Measurements from ENCODE around the gene CHST12. TPM values are rescaled to one million over a fixed set of nuclear protein-coding genes. Genes with fewer than 3 reads are reported as not detected.
"Not testable (repeated sequence)": the region's sequence is repeated elsewhere in the genome, so short reads cannot be mapped to it uniquely, and the experiment has no call there.

CHST12 gene
- total RNA-seq, 2 experiments from 2014 or later, result 70.8 to 103 TPM

GRCh38 chr7:2469460-2470203 lies 66.2 kb downstream of the CHST12 start:
- DNase-seq; H3K27ac Mint-ChIP-seq; H3K9me3 Mint-ChIP-seq (ENCODE audit: low read depth); H3K4me1 Mint-ChIP-seq; H3K4me3 Mint-ChIP-seq; H3K36me3 Mint-ChIP-seq; ATAC-seq: not testable (repeated sequence)
- peaks cover 24% of the 10 kb centered on the region for H3K27me3 Mint-ChIP-seq
- CTCF ChIA-PET, result interaction anchor here (0.6 to 5.1 kb wide), 27 partner anchors 10 to 241 kb away, joined by 3 to 108 read pairs (median 5); partner anchors contain the start of gene BRAT1

DNA sequence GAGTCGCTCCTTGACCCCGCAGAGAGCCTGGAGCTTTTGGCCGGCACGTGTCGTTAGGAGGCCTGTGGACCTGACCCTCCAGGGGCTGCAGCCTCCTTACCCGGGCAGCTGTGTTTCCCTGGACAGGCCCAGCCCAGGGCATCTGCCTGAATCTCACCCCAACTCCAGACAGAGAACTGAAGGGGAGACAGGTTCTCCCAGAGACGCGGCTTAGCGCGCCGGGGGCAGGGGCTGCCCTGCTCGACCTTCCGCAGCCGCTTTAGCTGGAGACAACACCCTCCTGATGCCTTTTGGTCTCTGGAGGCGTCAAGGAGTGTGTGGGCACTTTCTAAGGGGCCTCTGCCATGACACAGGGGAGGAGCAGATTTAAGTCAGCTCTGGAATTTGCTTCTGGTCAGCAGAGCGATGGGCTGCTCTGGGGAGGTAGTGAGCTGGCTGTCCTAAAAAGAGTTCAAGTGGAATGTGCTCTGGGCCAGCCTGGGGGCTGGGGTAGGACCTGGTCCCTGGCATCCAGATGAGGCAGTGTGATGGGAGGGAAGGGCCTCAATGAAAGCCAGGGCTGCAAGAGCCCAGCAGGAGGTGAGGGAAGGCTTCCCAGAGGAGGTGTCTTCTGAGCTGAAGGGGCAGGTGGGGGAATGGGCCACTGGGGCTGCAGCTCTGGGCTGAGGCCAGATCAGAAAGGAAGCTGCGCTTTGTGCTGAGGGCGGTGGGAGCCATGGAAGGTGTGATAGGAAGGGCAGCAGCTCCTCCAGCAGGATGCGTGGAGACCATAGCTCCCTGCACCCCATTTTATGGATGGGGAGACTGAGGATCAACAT lies 67.0 kb downstream of the CHST12 start:
- no peak overlapping the region for H3K27ac Mint-ChIP-seq
- ATAC-seq, result no peak
- CTCF ChIA-PET, result interaction anchor here (0.6 to 5.1 kb wide), 12 partner anchors 10 to 230 kb away, joined by 3 to 108 read pairs (median 5); no protein-coding TSS in a partner anchor
- no peaks in the 10 kb centered on the region for H3K9me3 Mint-ChIP-seq (ENCODE audit: low read depth)
- peaks cover 5% of the 10 kb centered on the region for H3K4me1 Mint-ChIP-seq
- H3K27me3 Mint-ChIP-seq, result peaks cover 24% of the 10 kb centered on the region
- no peak overlapping the region for H3K4me3 Mint-ChIP-seq
- no peaks in the 10 kb centered on the region for H3K36me3 Mint-ChIP-seq
- DNase-seq, result no peak

DNA sequence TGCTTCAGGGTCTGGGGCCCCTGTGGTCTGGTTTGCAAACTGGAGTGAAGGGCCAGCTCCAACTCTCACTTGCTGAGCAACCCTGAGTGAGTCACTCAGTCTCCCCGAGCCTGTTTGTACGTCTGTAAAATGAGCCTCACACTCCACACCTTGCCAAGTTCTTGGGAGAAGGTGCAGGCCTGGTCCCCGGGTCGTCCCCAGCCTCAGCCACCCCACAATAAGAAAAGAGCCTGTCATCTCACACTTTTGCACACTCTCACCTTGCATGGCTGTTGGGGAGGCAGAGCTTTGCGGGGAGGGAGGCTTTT lies 67.6 kb downstream of the CHST12 start:
- CTCF ChIA-PET, result interaction anchor here (0.6 to 5.1 kb wide), 11 partner anchors 9 to 239 kb away, joined by 3 to 108 read pairs (median 5); no protein-coding TSS in a partner anchor
- Mint-ChIP-seq H3K27me3 (peaks cover 21% of the 10 kb centered on the region), H3K36me3 (no peaks in the 10 kb centered on the region), H3K9me3 (ENCODE audit: low read depth) (no peaks in the 10 kb centered on the region), H3K4me3 (no peak overlapping the region), H3K4me1 (peaks cover 5% of the 10 kb centered on the region), H3K27ac (no peak overlapping the region)
- ATAC-seq, result no peak
- DNase-seq, result no peak

DNA sequence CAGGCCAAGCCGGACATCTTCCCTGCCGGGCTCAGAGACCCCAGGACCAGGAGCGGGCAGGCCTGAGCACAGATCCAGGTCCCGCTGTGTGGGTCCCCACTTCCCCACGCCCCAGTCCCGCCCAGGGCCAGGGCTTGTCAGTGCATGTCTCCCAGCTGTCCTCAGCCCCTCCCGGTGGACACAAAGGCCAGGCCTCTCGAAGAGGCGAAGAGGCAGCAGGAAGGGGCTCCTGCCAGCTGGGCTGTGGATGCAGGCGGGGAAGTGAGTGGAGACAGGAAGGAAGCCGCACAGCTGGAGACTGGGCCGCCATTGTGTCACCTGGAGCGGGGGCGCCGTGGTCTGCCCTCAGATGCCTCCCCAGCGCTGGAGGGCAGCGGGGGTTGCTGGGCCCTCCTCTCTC lies 68.0 kb downstream of the CHST12 start:
- no peak for ATAC-seq
- peaks cover 19% of the 10 kb centered on the region for H3K27me3 Mint-ChIP-seq
- H3K4me3 Mint-ChIP-seq, result no peak overlapping the region
- peaks cover 5% of the 10 kb centered on the region for H3K4me1 Mint-ChIP-seq
- CTCF ChIA-PET, result interaction anchor here (0.6 to 5.1 kb wide), 8 partner anchors 9 to 239 kb away, joined by 3 to 108 read pairs (median 4); no protein-coding TSS in a partner anchor
- H3K9me3 Mint-ChIP-seq (ENCODE audit: low read depth), result no peaks in the 10 kb centered on the region
- DNase-seq, result no peak
- H3K36me3 Mint-ChIP-seq, result no peaks in the 10 kb centered on the region
- no peak overlapping the region for H3K27ac Mint-ChIP-seq

- Mint-ChIP-seq H3K4me3 (no peak overlapping the region), H3K4me1 (peaks cover 12% of the 10 kb centered on the region), H3K27ac (no peak overlapping the region), H3K36me3 (no peaks in the 10 kb centered on the region), H3K9me3 (ENCODE audit: low read depth) (no peaks in the 10 kb centered on the region), H3K27me3 (peaks cover 19% of the 10 kb centered on the region)
- ATAC-seq (no peak), DNase-seq (no peak)
- CTCF ChIA-PET, result interaction anchor here (1.3 to 1.8 kb wide), 2 partner anchors 22 to 237 kb away, joined by 5 to 6 read pairs; no protein-coding TSS in a partner anchor
Measured at GRCh38 chr7:2472739-2473138, 69.3 kb downstream of the CHST12 start.

- no peak for ATAC-seq
Measured at GRCh38 chr7:2473496-2474180, 70.2 kb downstream of the CHST12 start.

GRCh38 chr7:2474224-2474623 lies 70.8 kb downstream of the CHST12 start:
- DNase-seq (no peak), ATAC-seq (no peak)
- H3K27me3 Mint-ChIP-seq, result peaks cover 17% of the 10 kb centered on the region
- H3K4me1 Mint-ChIP-seq, result peaks cover 16% of the 10 kb centered on the region
- CTCF ChIA-PET, result interaction anchor here (1.8 kb wide), 1 partner anchor 23 kb away, joined by 6 read pairs; no protein-coding TSS in a partner anchor
- H3K27ac Mint-ChIP-seq, result no peak overlapping the region
- no peaks in the 10 kb centered on the region for H3K36me3 Mint-ChIP-seq
- H3K9me3 Mint-ChIP-seq (ENCODE audit: low read depth), result no peaks in the 10 kb centered on the region
- no peak overlapping the region for H3K4me3 Mint-ChIP-seq

More at GRCh38 chr7:2473496-2474180, 70.2 kb downstream of the CHST12 start:
- CTCF ChIA-PET, result interaction anchor here (1.3 kb wide), 1 partner anchor 23 kb away, joined by 6 read pairs; no protein-coding TSS in a partner anchor
- DNase-seq, result no peak
- Mint-ChIP-seq H3K27ac (no peak overlapping the region), H3K36me3 (no peaks in the 10 kb centered on the region), H3K9me3 (ENCODE audit: low read depth) (no peaks in the 10 kb centered on the region), H3K4me1 (peaks cover 18% of the 10 kb centered on the region), H3K27me3 (peaks cover 19% of the 10 kb centered on the region), H3K4me3 (no peak overlapping the region)

DNA sequence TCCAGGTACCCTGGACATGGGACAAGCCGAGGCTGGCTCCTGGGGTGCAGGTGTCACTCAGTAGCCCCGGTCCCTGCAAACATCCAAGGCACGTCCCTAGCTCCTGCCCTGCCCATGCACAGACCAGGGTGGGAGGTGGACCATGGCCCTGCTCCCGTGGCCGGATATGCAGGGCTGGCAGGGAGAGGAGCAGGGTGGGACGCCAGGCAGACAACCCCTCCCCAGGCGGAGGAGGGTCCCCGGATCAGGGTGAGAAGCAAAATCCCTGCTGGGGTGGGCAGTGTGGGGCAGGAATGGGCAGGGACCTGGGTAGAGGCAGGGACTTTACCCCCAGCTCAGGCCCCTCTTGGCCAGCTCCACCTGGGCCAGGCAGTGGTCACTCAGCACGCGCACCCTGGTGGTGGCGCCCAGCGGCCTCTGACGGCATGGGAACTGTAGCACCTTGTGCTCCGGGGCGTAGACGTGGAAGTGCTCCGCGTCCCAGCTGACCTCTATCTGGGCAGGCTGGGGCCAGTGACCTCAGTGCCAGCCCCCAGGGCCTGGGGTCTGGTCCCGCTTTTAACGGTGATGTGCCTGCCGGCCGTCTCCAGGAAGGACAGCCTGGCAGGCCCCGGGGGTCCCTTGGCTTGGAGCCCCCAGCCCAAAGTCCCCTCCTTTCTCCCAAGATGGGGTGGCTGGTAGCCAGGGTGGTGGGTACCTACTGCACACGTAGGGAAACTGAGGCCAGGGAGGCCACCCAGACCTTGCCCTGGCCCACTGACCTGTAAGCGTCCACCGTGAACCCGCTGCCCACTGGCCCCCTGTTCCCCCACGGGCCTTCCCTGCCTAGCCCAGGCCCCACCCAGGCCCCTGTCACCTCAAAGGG lies 71.6 kb downstream of the CHST12 start:
- Mint-ChIP-seq H3K4me1 (peaks cover 16% of the 10 kb centered on the region), H3K27ac (no peak overlapping the region), H3K4me3 (no peak overlapping the region), H3K36me3 (no peaks in the 10 kb centered on the region), H3K27me3 (peaks cover 14% of the 10 kb centered on the region), H3K9me3 (ENCODE audit: low read depth) (no peaks in the 10 kb centered on the region)
- DNase-seq, result no peak
- CTCF ChIA-PET, result interaction anchor here (1.8 kb wide), 1 partner anchor 24 kb away, joined by 6 read pairs; no protein-coding TSS in a partner anchor
- ATAC-seq, result no peak

GRCh38 chr7:2475678-2476015 lies 72.2 kb downstream of the CHST12 start:
- Mint-ChIP-seq H3K4me1 (peaks cover 16% of the 10 kb centered on the region), H3K36me3 (no peaks in the 10 kb centered on the region), H3K4me3 (no peak overlapping the region), H3K9me3 (ENCODE audit: low read depth) (no peaks in the 10 kb centered on the region), H3K27ac (no peak overlapping the region), H3K27me3 (peaks cover 8% of the 10 kb centered on the region)
- DNase-seq, result no peak
- CTCF ChIA-PET, result interaction anchor here (1.8 kb wide), 1 partner anchor 24 kb away, joined by 6 read pairs; no protein-coding TSS in a partner anchor
- ATAC-seq, result no peak

- Mint-ChIP-seq H3K4me3 (no peak within 1 kb of the TSS), H3K27me3 (peaks cover 8% of the 10 kb centered on the region), H3K4me1 (peaks cover 13% of the 10 kb centered on the region), H3K27ac (no peak within 1 kb of the TSS), H3K9me3 (ENCODE audit: low read depth) (no peaks in the 10 kb centered on the region), H3K36me3 (no peaks in the 10 kb centered on the region)
- DNase-seq (no peak), ATAC-seq (no peak)
- CTCF ChIA-PET, result no interaction called here
Measured at GRCh38 chr7:2476298-2476697, 72.9 kb downstream of the CHST12 start, which contains the start of gene GRIFIN. GRIFIN (minus strand) TSS chr7:2476398; CDS start chr7:2476383, 15 bp downstream.

GRCh38 chr7:2476776-2477446 lies 73.5 kb downstream of the CHST12 start:
- ATAC-seq (no peak), DNase-seq (no peak)
- no peaks in the 10 kb centered on the region for H3K36me3 Mint-ChIP-seq
- peaks cover 8% of the 10 kb centered on the region for H3K27me3 Mint-ChIP-seq
- no peak overlapping the region for H3K27ac Mint-ChIP-seq
- H3K4me3 Mint-ChIP-seq, result no peak overlapping the region
- CTCF ChIA-PET, result interaction anchor here (4.5 kb wide), 1 partner anchor 8 kb away, joined by 19 read pairs; no protein-coding TSS in a partner anchor
- peaks cover 13% of the 10 kb centered on the region for H3K4me1 Mint-ChIP-seq
- no peaks in the 10 kb centered on the region for H3K9me3 Mint-ChIP-seq (ENCODE audit: low read depth)
